HCT116 (cell line): ENCODE results near the gene TPST1. TPM values are rescaled to one million over a fixed set of nuclear protein-coding genes. Genes with fewer than 3 reads are reported as not detected.

Experiments
- ATAC-seq: fragments of 200-7000 bp; cut with Tn5 transposase; 2 replicates; pipeline ENCODE4 v1.9.1; 2020; ENCODE audit warnings: mild to moderate bottlenecking, moderate library complexity
- BruUV-seq: library from RNA; stranded (reverse); fragments of 400-500 nt; replicated peaks from 2 replicates; lab custom pipeline; 2021; lab: Mats Ljungman, UMichigan
- CTCF ChIA-PET: fragments of 300-600 bp; sonication (Branson Sonifier 250); formaldehyde crosslinking; loops from one replicate; lab custom pipeline; 2021; ENCODE audit warnings: antibody characterized with exemption; lab: Charles Lee
- POLR2A ChIA-PET: fragments of 300-600, 350-600 bp; sonication (Branson Sonifier 250); formaldehyde crosslinking; loops from one replicate; lab custom pipeline; 2021; ENCODE audit warnings: antibody characterized with exemption; lab: Charles Lee
- RAD21 ChIA-PET, 2 experiments: fragments of 300-600 bp; sonication (Branson Sonifier 250); formaldehyde crosslinking; loops; one replicate each; lab custom pipeline; 2023; ENCODE audit warnings: low total read pairs in 2 of 2; ENCODE audit not compliant: uncharacterized antibody in 2 of 2, unreplicated experiment in 2 of 2, low non-redundant PET in 1 of 2; lab: Charles Lee
- DNase-seq: peaks from one replicate; pipeline ENCODE4 v3.0.0-alpha.2; 2010; ENCODE audit warnings: low read depth, low spot score
- H2AFZ ChIP-seq: fragments of 200-600 bp; shearing (Covaris generic), sonication (generic); 2 replicates; pipeline ENCODE4 v1.6.1; 2017; ENCODE audit warnings: low read depth, mixed run types, mixed read lengths, antibody characterized with exemption, low read length; ENCODE audit not compliant: poor library complexity, severe bottlenecking
- H3K27ac ChIP-seq: 2 replicates; pipeline ENCODE4 v1.5.1; 2012; ENCODE audit warnings: low read depth, low read length
- H3K27me3 ChIP-seq: fragments of 200-600 bp; sonication (generic); 2 replicates; pipeline ENCODE4 v1.6.1; 2016; ENCODE audit warnings: mixed run types, low read length, mixed read lengths; ENCODE audit not compliant: insufficient read depth
- H3K36me3 ChIP-seq, 2 experiments: fragments of 200-500 bp in 1 of 2; fragments of 200-600 bp in 1 of 2; sonication (Bioruptor generic) in 1 of 2; sonication (generic) in 1 of 2; 2 replicates each; pipeline versions ENCODE4 v1.5.1 to v1.6.1; 2014 to 2016; ENCODE audit warnings: low read length in 2 of 2, inconsistent platforms in 1 of 2, mixed read lengths in 1 of 2, mixed run types in 1 of 2; ENCODE audit not compliant: insufficient read depth in 2 of 2, control insufficient read depth in 1 of 2
- H3K4me1 ChIP-seq, 2 experiments: fragments of 200-600 bp in 1 of 2; sonication (generic) in 1 of 2; 2 replicates each; pipeline versions ENCODE4 v1.5.1 to v1.6.1; 2012 to 2017; ENCODE audit warnings: low read length in 2 of 2, inconsistent platforms in 1 of 2, mild to moderate bottlenecking in 1 of 2, mixed read lengths in 1 of 2, mixed run types in 1 of 2, moderate library complexity in 1 of 2; ENCODE audit not compliant: insufficient read depth in 2 of 2, control insufficient read depth in 1 of 2
- H3K4me2 ChIP-seq: fragments of 200-600 bp; sonication (generic); 2 replicates; pipeline ENCODE4 v1.6.1; 2017; ENCODE audit warnings: mixed run types, low read length, mixed read lengths
- H3K4me3 ChIP-seq, 2 experiments: fragments of 200-600 bp in 1 of 2; sonication (generic) in 1 of 2; replicated peaks in 1 of 2; 2 replicates each; pipeline ENCODE4 v1.5.1; 2011 to 2016; ENCODE audit warnings: low read length in 2 of 2, control low read depth in 1 of 2, low read depth in 1 of 2, mild to moderate bottlenecking in 1 of 2, mixed read lengths in 1 of 2, mixed run types in 1 of 2
- H3K79me2 ChIP-seq: fragments of 200-600 bp; sonication (generic); 2 replicates; pipeline ENCODE4 v1.6.1; 2017; ENCODE audit warnings: mild to moderate bottlenecking, mixed run types, low read length, moderate library complexity, mixed read lengths; ENCODE audit not compliant: insufficient read depth
- H3K9ac ChIP-seq: fragments of 200-600 bp; sonication (generic); 2 replicates; pipeline ENCODE4 v1.6.1; 2016; ENCODE audit warnings: low read length, mixed read lengths
- H3K9me2 ChIP-seq: fragments of 200-600 bp; sonication (generic), shearing (Covaris generic); 2 replicates; pipeline ENCODE4 v1.6.1; 2017; ENCODE audit warnings: mixed run types, mild to moderate bottlenecking, moderate library complexity; ENCODE audit not compliant: insufficient read depth
- H3K9me3 ChIP-seq, 2 experiments: fragments of 200-500 bp in 1 of 2; fragments of 200-600 bp in 1 of 2; sonication (Bioruptor generic) in 1 of 2; sonication (generic) in 1 of 2; 2 replicates each; pipeline ENCODE4 v1.6.1; 2014 to 2017; ENCODE audit warnings: low read length in 2 of 2, mixed read lengths in 2 of 2, inconsistent platforms in 1 of 2, low read depth in 1 of 2, mild to moderate bottlenecking in 1 of 2, mixed run types in 1 of 2, moderate library complexity in 1 of 2; ENCODE audit not compliant: control insufficient read depth in 1 of 2, insufficient read depth in 1 of 2
- H4K20me1 ChIP-seq: fragments of 200-600 bp; sonication (generic), shearing (Covaris generic); 2 replicates; pipeline ENCODE4 v1.6.1; 2017; ENCODE audit warnings: mixed run types, mild to moderate bottlenecking, moderate library complexity; ENCODE audit not compliant: insufficient read depth
- ATF3 ChIP-seq: IDR thresholded peaks from 2 replicates; pipeline ENCODE4 v1.6.1; 2012
- CBX3 ChIP-seq: IDR thresholded peaks from 2 replicates; pipeline ENCODE4 v1.6.1; 2012; ENCODE audit warnings: low read depth
- CEBPB ChIP-seq: IDR thresholded peaks from 2 replicates; pipeline ENCODE4 v1.6.1; 2012; ENCODE audit warnings: low read depth
- CTCF ChIP-seq, 3 experiments: fragments of 200-600 bp in 1 of 3; sonication (generic) in 1 of 3; IDR thresholded peaks in 2 of 3; conservative IDR thresholded peaks in 1 of 3; 2 replicates each; pipeline ENCODE4 v1.5.1; 2012 to 2017; ENCODE audit warnings: low read depth in 2 of 3, low read length in 2 of 3, antibody characterized with exemption in 1 of 3, borderline replicate concordance in 1 of 3, control low read depth in 1 of 3, mild to moderate bottlenecking in 1 of 3, mixed read lengths in 1 of 3, mixed run types in 1 of 3, moderate library complexity in 1 of 3; ENCODE audit not compliant: insufficient read depth in 1 of 3
- EGR1 ChIP-seq: IDR thresholded peaks from 2 replicates; pipeline ENCODE4 v1.6.1; 2012; ENCODE audit warnings: low read depth
- ELF1 ChIP-seq: IDR thresholded peaks from 2 replicates; pipeline ENCODE4 v1.6.1; 2012; ENCODE audit warnings: low read depth, borderline replicate concordance
- FOSL1 ChIP-seq: IDR thresholded peaks from 2 replicates; pipeline ENCODE4 v1.6.1; 2012; ENCODE audit warnings: low read depth
- MAX ChIP-seq: IDR thresholded peaks from 2 replicates; pipeline ENCODE4 v1.6.1; 2012
- POLR2A ChIP-seq: IDR thresholded peaks from 2 replicates; pipeline ENCODE4 v1.7.0; 2011; ENCODE audit warnings: borderline replicate concordance; ENCODE audit not compliant: insufficient read depth, insufficient read length; ENCODE audit errors: extremely low read depth
- POLR2AphosphoS5 ChIP-seq: IDR thresholded peaks from 2 replicates; pipeline ENCODE4 v1.6.1; 2011; ENCODE audit warnings: mild to moderate bottlenecking, low read depth, low read length, moderate library complexity
- RAD21 ChIP-seq: IDR thresholded peaks from 2 replicates; pipeline ENCODE4 v1.6.1; 2012; ENCODE audit warnings: low read depth, mild to moderate bottlenecking
- REST ChIP-seq: IDR thresholded peaks from 2 replicates; pipeline ENCODE4 v1.6.1; 2012; ENCODE audit warnings: low read depth
- SIN3A ChIP-seq: IDR thresholded peaks from 2 replicates; pipeline ENCODE4 v1.6.1; 2012; ENCODE audit warnings: low read depth
- SP1 ChIP-seq: IDR thresholded peaks from 2 replicates; pipeline ENCODE4 v1.6.1; 2012; ENCODE audit warnings: low read depth
- SRF ChIP-seq: IDR thresholded peaks from 2 replicates; pipeline ENCODE4 v1.6.1; 2012; ENCODE audit warnings: low read depth
- TCF7L2 ChIP-seq: IDR thresholded peaks from 2 replicates; pipeline ENCODE4 v1.7.0; 2011; ENCODE audit warnings: borderline replicate concordance, inconsistent platforms; ENCODE audit not compliant: insufficient read depth, insufficient read length; ENCODE audit errors: extremely low read depth
- YY1 ChIP-seq: IDR thresholded peaks from 2 replicates; pipeline ENCODE4 v1.6.1; 2011; ENCODE audit warnings: low read length, low read depth, moderate library complexity, mild to moderate bottlenecking; ENCODE audit not compliant: insufficient replicate concordance; ENCODE audit errors: extremely low read depth
- ZBTB33 ChIP-seq: IDR thresholded peaks from 2 replicates; pipeline ENCODE4 v1.6.1; 2011; ENCODE audit warnings: mild to moderate bottlenecking, low read length, moderate library complexity; ENCODE audit not compliant: insufficient replicate concordance; ENCODE audit errors: extremely low read depth
- intact Hi-C: fragments of 100-400 bp; cut with micrococcal nuclease; formaldehyde crosslinking; loops from 2 replicates; pipeline ENCODE4 v1.10.0; 2022
- total RNA-seq: library from RNA; stranded (reverse); gene quantifications from one replicate; pipeline ENCODE4 v1.2.1, GENCODE V29; 2021; ENCODE audit not compliant: unreplicated experiment

TPST1 gene
- total RNA-seq, 1 experiment from 2014 or later, result 11.4 TPM

GRCh38 chr7:66245008-66245407, 39.9 kb downstream of the TPST1 start:
- RAD21 ChIA-PET, result no interaction called here

More at GRCh38 chr7:66245008-66245407, 39.9 kb downstream of the TPST1 start:
- no peaks in the 10 kb centered on the region for H3K9me3 ChIP-seq
- intact Hi-C loops, result no loop called here
- no peaks in the 10 kb centered on the region for H3K79me2 ChIP-seq
- BruUV-seq, result no TSS peak
- ATAC-seq (no peak), DNase-seq (no peak)
- no peak overlapping the region for H2AFZ ChIP-seq
- no peaks in the 10 kb centered on the region for H3K27me3 ChIP-seq
- POLR2A ChIA-PET, result no interaction called here
- CTCF ChIA-PET, result no interaction called here
- H3K9me2 ChIP-seq, result no peaks in the 10 kb centered on the region
- no peak overlapping the region for H3K4me2 ChIP-seq
- no peaks in the 10 kb centered on the region; the same call in 1 of the 2 replicates for H4K20me1 ChIP-seq
- no peak overlapping the region for H3K9ac ChIP-seq
- H3K36me3 ChIP-seq, result no peaks in the 10 kb centered on the region
- H3K27ac ChIP-seq, result no peak overlapping the region
- no peak overlapping the region for H3K4me3 ChIP-seq
- TF ChIP-seq SP1 (no peak), RAD21 (no peak), SIN3A (no peak), TCF7L2 (no peak), CEBPB (no peak), REST (no peak), POLR2A (no peak), SRF (no peak), MAX (no peak), CBX3 (no peak), CTCF (IDR thresholded peaks at IDR 0.05 in 2 of 3, conservative IDR thresholded peaks at IDR 0.05 in 1 of 3; ENCODE audit: borderline replicate concordance in 1 of 3, insufficient read depth in 1 of 3, low read depth in 2 of 3, low read length in 2 of 3) (no peak), ZBTB33 (no peak), ELF1 (no peak), ATF3 (no peak), EGR1 (no peak), FOSL1 (no peak), POLR2AphosphoS5 (no peak), YY1 (no peak)
- H3K4me1 ChIP-seq, result peaks cover 0 to 6% of the 10 kb centered on the region in 2 experiments; a peak in 1 of 4 replicates
